LNCaP clone FGC (cell line): ENCODE data around the gene ABHD12B.
"Not testable (repeated sequence)": the region's sequence is repeated elsewhere in the genome, so short reads cannot be mapped to it uniquely, and the experiment has no call there.

Source experiments
- DNase-seq: peaks from one replicate; pipeline ENCODE4 v3.0.0-alpha.2; 2011; ENCODE audit warnings: low read depth
- H3K4me3 ChIP-seq: 2 replicates; pipeline ENCODE4 v1.5.1; 2011; ENCODE audit warnings: mild to moderate bottlenecking, low read depth, low read length, control low read depth
- TF ChIP-seq, protein P1 (sequence below): IDR thresholded peaks from 2 replicates; pipeline ENCODE4 v1.5.1; 2012; ENCODE audit warnings: mild to moderate bottlenecking; ENCODE audit not compliant: control insufficient read depth, insufficient read depth; ENCODE audit errors: extremely low read depth

Gene ABHD12B

GRCh38 chr14:50887476-50887875 lies 15.6 kb downstream of the ABHD12B start:
- TF ChIP-seq, protein P1, sequence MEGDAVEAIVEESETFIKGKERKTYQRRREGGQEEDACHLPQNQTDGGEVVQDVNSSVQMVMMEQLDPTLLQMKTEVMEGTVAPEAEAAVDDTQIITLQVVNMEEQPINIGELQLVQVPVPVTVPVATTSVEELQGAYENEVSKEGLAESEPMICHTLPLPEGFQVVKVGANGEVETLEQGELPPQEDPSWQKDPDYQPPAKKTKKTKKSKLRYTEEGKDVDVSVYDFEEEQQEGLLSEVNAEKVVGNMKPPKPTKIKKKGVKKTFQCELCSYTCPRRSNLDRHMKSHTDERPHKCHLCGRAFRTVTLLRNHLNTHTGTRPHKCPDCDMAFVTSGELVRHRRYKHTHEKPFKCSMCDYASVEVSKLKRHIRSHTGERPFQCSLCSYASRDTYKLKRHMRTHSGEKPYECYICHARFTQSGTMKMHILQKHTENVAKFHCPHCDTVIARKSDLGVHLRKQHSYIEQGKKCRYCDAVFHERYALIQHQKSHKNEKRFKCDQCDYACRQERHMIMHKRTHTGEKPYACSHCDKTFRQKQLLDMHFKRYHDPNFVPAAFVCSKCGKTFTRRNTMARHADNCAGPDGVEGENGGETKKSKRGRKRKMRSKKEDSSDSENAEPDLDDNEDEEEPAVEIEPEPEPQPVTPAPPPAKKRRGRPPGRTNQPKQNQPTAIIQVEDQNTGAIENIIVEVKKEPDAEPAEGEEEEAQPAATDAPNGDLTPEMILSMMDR: no peak
- no peak overlapping the region for H3K4me3 ChIP-seq
- DNase-seq: no peak

GRCh38 chr14:50892255-50892654 lies 20.4 kb downstream of the ABHD12B start:
- no peak overlapping the region for H3K4me3 ChIP-seq
- DNase-seq: no peak
- TF ChIP-seq, protein P1: no peak

DNA sequence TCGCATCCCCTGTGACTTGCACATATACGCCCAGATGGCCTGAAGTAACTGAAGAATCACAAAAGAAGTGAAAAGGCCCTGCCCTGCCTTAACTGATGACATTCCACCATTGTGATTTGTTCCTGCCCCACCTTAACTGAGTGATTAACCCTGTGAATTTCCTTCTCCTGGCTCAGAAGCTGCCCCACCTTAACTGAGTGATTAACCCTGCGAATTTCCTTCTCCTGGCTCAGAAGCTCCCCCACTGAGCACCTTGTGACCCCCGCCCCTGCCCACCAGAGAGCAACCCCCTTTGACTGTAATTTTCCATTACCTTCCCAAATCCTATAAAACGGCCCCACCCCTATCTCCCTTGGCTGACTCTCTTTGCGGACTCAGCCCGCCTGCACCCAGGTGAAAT lies 24.6 kb downstream of the ABHD12B start:
- H3K4me3 ChIP-seq, DNase-seq: not testable (repeated sequence)

DNA sequence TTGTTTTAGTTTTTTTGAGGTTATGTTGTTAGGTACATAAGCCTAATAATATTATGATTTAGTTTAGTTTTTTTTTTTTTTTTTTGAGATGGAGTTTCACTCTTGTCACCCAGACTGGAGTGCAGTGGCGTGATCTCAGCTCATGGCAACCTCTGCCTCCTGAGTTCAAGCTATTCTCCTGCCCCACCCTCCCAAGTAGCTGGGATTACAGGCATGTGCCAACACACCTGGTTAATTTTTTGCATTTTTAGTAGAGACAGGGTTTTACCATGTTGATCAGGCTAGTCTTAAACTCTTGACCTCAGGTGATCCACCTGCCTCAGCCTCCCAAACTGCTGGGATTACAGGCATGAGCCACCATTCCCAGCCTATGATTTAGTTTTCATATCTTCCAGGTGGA lies 25.2 kb downstream of the ABHD12B start:
- not testable (repeated sequence) for DNase-seq, H3K4me3 ChIP-seq

- TF ChIP-seq, protein P1: no peak
- H3K4me3 ChIP-seq: no peak overlapping the region
- DNase-seq: no peak
These were observed 25.9 kb downstream of the ABHD12B start for GRCh38 chr14:50897658-50898175.

DNA sequence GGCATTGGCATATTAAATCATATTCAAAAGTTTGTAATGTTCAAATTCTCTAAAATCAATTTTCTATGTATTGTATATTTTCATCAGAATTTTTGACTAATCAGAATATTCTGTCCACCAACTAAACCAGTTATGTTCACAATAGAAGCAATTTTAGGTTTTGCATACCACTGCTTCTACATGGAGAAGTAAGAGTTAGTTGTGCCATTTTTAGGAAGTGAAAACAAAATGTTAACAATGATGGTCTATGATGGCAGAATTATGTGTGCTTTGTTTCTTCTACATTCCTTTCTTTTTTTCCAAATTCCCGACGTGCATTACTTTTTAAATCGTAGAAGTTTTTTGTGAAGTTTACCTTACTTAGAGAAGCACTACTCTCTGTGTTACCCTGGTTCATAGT lies 29.5 kb downstream of the ABHD12B start:
- TF ChIP-seq, protein P1: no peak
- no peak for DNase-seq
- H3K4me3 ChIP-seq: no peak overlapping the region

DNA sequence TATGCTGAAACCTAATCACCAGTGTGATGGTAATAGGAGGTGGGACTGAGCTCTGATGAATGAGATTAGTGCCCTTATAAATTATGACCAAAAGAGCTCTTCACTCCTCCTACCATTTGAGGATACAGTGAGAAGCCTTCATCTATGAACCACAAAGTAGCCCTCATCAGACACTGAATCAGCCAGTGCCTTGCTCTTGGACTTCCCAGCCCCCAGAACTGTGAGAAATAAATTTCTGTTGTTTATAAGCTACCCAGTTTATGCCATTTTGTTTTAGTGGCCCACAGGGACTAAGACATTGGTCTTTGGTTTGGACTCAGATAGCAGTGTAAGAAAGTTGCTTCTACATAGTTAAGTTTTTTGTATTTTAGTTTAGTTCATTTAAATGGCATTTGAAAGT lies 32.9 kb downstream of the ABHD12B start:
- H3K4me3 ChIP-seq: no peak overlapping the region
- TF ChIP-seq, protein P1: no peak
- no peak for DNase-seq

GRCh38 chr14:50906326-50907065 lies 34.6 kb downstream of the ABHD12B start:
- DNase-seq: no peak

More at GRCh38 chr14:50906326-50907065, 34.6 kb downstream of the ABHD12B start:
- no peak overlapping the region for H3K4me3 ChIP-seq
- TF ChIP-seq, protein P1: no peak
